Measurements from ENCODE around the gene SYT1.

DNA sequence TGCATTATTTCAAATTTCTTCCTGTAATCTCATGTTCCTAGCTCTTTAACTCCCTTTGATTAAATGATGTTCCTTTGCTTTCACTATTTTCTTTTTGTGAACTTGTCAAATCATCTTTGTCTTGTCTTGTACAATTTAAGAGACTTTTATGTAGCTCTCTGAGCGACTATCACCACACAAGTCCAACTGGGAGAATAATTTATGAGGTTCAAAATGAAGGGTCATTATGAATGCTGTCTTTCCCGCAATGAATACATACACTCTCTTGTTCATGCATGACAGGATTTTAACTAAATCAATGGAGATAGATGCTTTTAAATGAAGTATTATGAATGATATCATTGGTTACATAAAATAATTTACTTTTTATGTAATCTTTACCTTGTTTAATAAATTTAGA is 418.8 kb downstream of the SYT1 start:
- TF ChIP-seq EZH2 (IDR thresholded peaks at IDR 0.05) (no peak), POLR2AphosphoS5 (IDR thresholded peaks at IDR 0.05; ENCODE audit: borderline replicate concordance, low read depth, low read length) (no peak), FOXP2 (optimal IDR thresholded peaks at IDR 0.05; ENCODE audit: control extremely low read depth, extremely low read length, insufficient read depth) (no peak)
